ENCODE results near the gene BRK1.
"Not testable (repeated sequence)": the region's sequence is repeated elsewhere in the genome, so short reads cannot be mapped to it uniquely, and the experiment has no call there.

The BRK1 gene

GRCh38 chr3:10145685-10146084, 30.2 kb downstream of the BRK1 start:
- no peak overlapping the region for H3K4me3 ChIP-seq (ENCODE audit: low read length)

GRCh38 chr3:10149226-10149625, 33.8 kb downstream of the BRK1 start:
- DNase-seq (ENCODE audit: low read depth): no peak
- no peak for TF ChIP-seq CTCF (conservative IDR thresholded peaks at IDR 0.05; ENCODE audit: low read depth, low read length)
- H3K4me3 ChIP-seq (ENCODE audit: low read length): no peak overlapping the region

More at GRCh38 chr3:10145685-10146084, 30.2 kb downstream of the BRK1 start:
- no peak for DNase-seq (ENCODE audit: low read depth)
- no peak for TF ChIP-seq CTCF (conservative IDR thresholded peaks at IDR 0.05; ENCODE audit: low read depth, low read length)

GRCh38 chr3:10150987-10151386, 35.5 kb downstream of the BRK1 start:
- no peak overlapping the region for H3K4me3 ChIP-seq (ENCODE audit: low read length)
- TF ChIP-seq CTCF (conservative IDR thresholded peaks at IDR 0.05; ENCODE audit: low read depth, low read length): no peak
- DNase-seq (ENCODE audit: low read depth): no peak

- no peak for DNase-seq (ENCODE audit: low read depth)
Observed at GRCh38 chr3:10154335-10155122, 39.1 kb downstream of the BRK1 start.

DNA sequence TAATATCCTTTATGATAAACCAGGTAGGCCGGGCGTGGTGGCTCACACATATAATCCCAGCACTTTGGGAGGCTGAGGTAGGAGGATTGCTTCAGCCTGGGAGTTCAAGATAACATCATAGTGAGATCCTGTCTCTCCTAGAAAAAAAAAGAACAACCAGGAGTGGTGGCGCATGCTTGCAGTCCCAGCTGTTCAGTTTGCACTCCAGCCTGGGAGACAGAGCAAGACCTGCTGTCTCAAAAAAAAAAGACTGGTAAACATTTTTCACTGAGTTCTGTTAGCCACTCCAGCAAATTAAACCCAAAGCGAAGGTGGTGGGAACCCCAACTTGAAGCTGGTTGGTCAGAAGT, 39.6 kb downstream of the BRK1 start:
- no peak for DNase-seq (ENCODE audit: low read depth)
- no peak for TF ChIP-seq CTCF (conservative IDR thresholded peaks at IDR 0.05; ENCODE audit: low read depth, low read length)
- no peak overlapping the region for H3K4me3 ChIP-seq (ENCODE audit: low read length)

More at GRCh38 chr3:10154335-10155122, 39.1 kb downstream of the BRK1 start:
- H3K4me3 ChIP-seq (ENCODE audit: low read length): no peak overlapping the region
- TF ChIP-seq CTCF (conservative IDR thresholded peaks at IDR 0.05; ENCODE audit: low read depth, low read length): no peak

DNA sequence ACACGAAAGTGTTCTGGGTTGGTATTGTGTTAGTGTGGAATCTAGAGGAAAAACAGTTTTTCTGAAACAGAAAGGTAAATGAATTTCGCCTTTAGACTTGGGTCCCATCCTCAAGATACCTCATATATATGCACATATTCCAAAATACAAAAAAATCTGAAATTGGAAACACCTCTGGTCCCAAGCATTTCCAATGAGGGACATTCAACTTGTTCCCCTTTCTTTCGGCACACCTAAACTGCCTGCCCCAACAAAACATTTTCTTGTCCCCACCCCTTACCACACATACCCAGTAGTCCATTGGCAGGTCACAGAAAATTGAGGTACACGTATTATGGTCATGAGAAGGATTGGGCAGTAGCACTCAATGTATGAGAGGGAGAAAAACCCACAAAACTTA, 40.2 kb downstream of the BRK1 start:
- no peak overlapping the region for H3K4me3 ChIP-seq (ENCODE audit: low read length)
- TF ChIP-seq CTCF (conservative IDR thresholded peaks at IDR 0.05; ENCODE audit: low read depth, low read length): no peak

GRCh38 chr3:10157031-10157430, 41.6 kb downstream of the BRK1 start:
- H3K4me3 ChIP-seq (ENCODE audit: low read length): no peak overlapping the region
- DNase-seq (ENCODE audit: low read depth): no peak
- TF ChIP-seq CTCF (conservative IDR thresholded peaks at IDR 0.05; ENCODE audit: low read depth, low read length): no peak

More for the DNA sequence above, 40.2 kb downstream of the BRK1 start:
- no peak for DNase-seq (ENCODE audit: low read depth)

- DNase-seq (ENCODE audit: low read depth); H3K4me3 ChIP-seq (ENCODE audit: low read length): not testable (repeated sequence)
Observed at GRCh38 chr3:10158555-10158954, 43.1 kb downstream of the BRK1 start.
